ENCODE results near the gene PROZ. TPM values are rescaled to one million over a fixed set of nuclear protein-coding genes. Genes with fewer than 3 reads are reported as not detected.

PROZ gene
- total RNA-seq, 1 experiment from 2014 or later, result not detected

- no peak overlapping the region for H4K91ac ChIP-seq (ENCODE audit: insufficient read length, low read depth, low read length)
- H4K8ac ChIP-seq (replicated peaks; ENCODE audit: insufficient read length, low read depth, low read length), result no peak overlapping the region
- H4K5ac ChIP-seq (ENCODE audit: insufficient read length, low read depth, low read length), result no peak overlapping the region
- H3K18ac ChIP-seq (ENCODE audit: insufficient read length, low read depth, low read length), result no peak overlapping the region
- no peak overlapping the region for H2BK20ac ChIP-seq (ENCODE audit: low read depth, low read length, poor library complexity, severe bottlenecking)
- no peak overlapping the region for H2BK12ac ChIP-seq (ENCODE audit: insufficient read length, low read depth, low read length)
- H3K4me2 ChIP-seq (ENCODE audit: insufficient read depth, insufficient read length, low read length), result no peak overlapping the region
- H4K20me1 ChIP-seq (ENCODE audit: control insufficient read depth, insufficient read depth, insufficient read length), result no peaks in the 10 kb centered on the region
- H3K23me2 ChIP-seq (ENCODE audit: insufficient read length, low read depth, low read length, poor library complexity, severe bottlenecking), result no peaks in the 10 kb centered on the region
- H3K4me3 Mint-ChIP-seq, result no peak overlapping the region
- H3K23ac ChIP-seq (ENCODE audit: insufficient read length, low read depth, low read length), result no peak overlapping the region
- no peaks in the 10 kb centered on the region for H3K9me3 ChIP-seq (ENCODE audit: control insufficient read depth, low read depth, low read length)
- no peaks in the 10 kb centered on the region for H3K4me1 Mint-ChIP-seq
- H2BK120ac ChIP-seq (ENCODE audit: low read depth, low read length, poor library complexity, severe bottlenecking), result no peak overlapping the region
- no peak overlapping the region for H3K14ac ChIP-seq (ENCODE audit: insufficient read depth, low read length)
- no peak overlapping the region for H3K4ac ChIP-seq (ENCODE audit: low read depth, low read length)
- no peak overlapping the region for H2AK5ac ChIP-seq (ENCODE audit: insufficient read length, low read length)
- no peak overlapping the region for H3K9ac ChIP-seq (ENCODE audit: extremely low read depth, insufficient read length, low read length)
- H3T11ph ChIP-seq (ENCODE audit: low read length), result no peak overlapping the region
- H3K9me3 Mint-ChIP-seq, result peaks cover 0 to 4% of the 10 kb centered on the region in 2 experiments; a peak in 1 of 5 replicates
- no peaks in the 10 kb centered on the region for H3K4me1 ChIP-seq (ENCODE audit: insufficient read depth, low read length)
- WGBS (ENCODE audit: extremely low coverage, insufficient read length, low lambda C conversion rate), result no CpG with 5 or more reads among the region's 10 CpGs
- H3K79me1 ChIP-seq (ENCODE audit: insufficient read depth, low read depth, low read length, poor library complexity, severe bottlenecking), result no peaks in the 10 kb centered on the region
- no peak overlapping the region for H2BK5ac ChIP-seq (ENCODE audit: insufficient read length, low read length)
- H2AFZ ChIP-seq (ENCODE audit: low read length), result no peak overlapping the region
- no peak overlapping the region for H3K56ac ChIP-seq (ENCODE audit: insufficient read length, low read depth, low read length)
- H3K36me3 Mint-ChIP-seq (ENCODE audit: insufficient read depth in 1 of 3, low read depth in 3 of 3), result no peaks in the 10 kb centered on the region
- TF ChIP-seq, protein P1, sequence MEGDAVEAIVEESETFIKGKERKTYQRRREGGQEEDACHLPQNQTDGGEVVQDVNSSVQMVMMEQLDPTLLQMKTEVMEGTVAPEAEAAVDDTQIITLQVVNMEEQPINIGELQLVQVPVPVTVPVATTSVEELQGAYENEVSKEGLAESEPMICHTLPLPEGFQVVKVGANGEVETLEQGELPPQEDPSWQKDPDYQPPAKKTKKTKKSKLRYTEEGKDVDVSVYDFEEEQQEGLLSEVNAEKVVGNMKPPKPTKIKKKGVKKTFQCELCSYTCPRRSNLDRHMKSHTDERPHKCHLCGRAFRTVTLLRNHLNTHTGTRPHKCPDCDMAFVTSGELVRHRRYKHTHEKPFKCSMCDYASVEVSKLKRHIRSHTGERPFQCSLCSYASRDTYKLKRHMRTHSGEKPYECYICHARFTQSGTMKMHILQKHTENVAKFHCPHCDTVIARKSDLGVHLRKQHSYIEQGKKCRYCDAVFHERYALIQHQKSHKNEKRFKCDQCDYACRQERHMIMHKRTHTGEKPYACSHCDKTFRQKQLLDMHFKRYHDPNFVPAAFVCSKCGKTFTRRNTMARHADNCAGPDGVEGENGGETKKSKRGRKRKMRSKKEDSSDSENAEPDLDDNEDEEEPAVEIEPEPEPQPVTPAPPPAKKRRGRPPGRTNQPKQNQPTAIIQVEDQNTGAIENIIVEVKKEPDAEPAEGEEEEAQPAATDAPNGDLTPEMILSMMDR (conservative IDR thresholded peaks at IDR 0.05), result no peak
- H3K27ac Mint-ChIP-seq, result peak overlapping the region in 1 of 3 experiments; percentile 50; a peak in 1 of 7 replicates
- peaks cover 8% of the 10 kb centered on the region; the same call in 1 of the 2 replicates for H3K27me3 ChIP-seq (ENCODE audit: insufficient read depth, low read length)
- H3K27ac ChIP-seq (ENCODE audit: insufficient read length, low read depth, low read length), result no peak overlapping the region
- no peak overlapping the region for H2BK15ac ChIP-seq (ENCODE audit: low read depth, low read length)
- DNase-seq, result no peak
- no peaks in the 10 kb centered on the region for H3K79me2 ChIP-seq (ENCODE audit: insufficient read depth, low read length)
- peaks cover 25% of the 10 kb centered on the region for H3K27me3 Mint-ChIP-seq (ENCODE audit: low read depth)
Observed at GRCh38 chr13:113116206-113116800, 42.1 kb upstream of the PROZ start.

Data from H9 (cell line).